GM21515 (cell line): ENCODE data around the gene SMURF1.
"Not testable (repeated sequence)": the region's sequence is repeated elsewhere in the genome, so short reads cannot be mapped to it uniquely, and the experiment has no call there.

Experiments used
- ATAC-seq: cut with Tn5 transposase; IDR thresholded peaks from one replicate; pipeline ENCODE4 v1.9.1; 2021; ENCODE audit not compliant: unreplicated experiment

Gene SMURF1

GRCh38 chr7:99122762-99123161, 21.1 kb downstream of the SMURF1 start:
- no peak for ATAC-seq

- no peak for ATAC-seq
Observed at GRCh38 chr7:99121496-99122021, 22.3 kb downstream of the SMURF1 start.

GRCh38 chr7:99120916-99121315, 23.0 kb downstream of the SMURF1 start:
- ATAC-seq, result no peak

GRCh38 chr7:99120501-99120900, 23.4 kb downstream of the SMURF1 start:
- ATAC-seq, result no peak

- no peak for ATAC-seq
Observed at GRCh38 chr7:99118077-99118476, 25.8 kb downstream of the SMURF1 start.

GRCh38 chr7:99116144-99116543, 27.8 kb downstream of the SMURF1 start:
- no peak for ATAC-seq

- ATAC-seq, result no peak
Observed at GRCh38 chr7:99115379-99115778, 28.5 kb downstream of the SMURF1 start.

GRCh38 chr7:99112979-99113378, 30.9 kb downstream of the SMURF1 start:
- ATAC-seq, result no peak

GRCh38 chr7:99112097-99112496, 31.8 kb downstream of the SMURF1 start:
- ATAC-seq, result peak; percentile 87

- ATAC-seq, result peak; percentile 30
Observed at GRCh38 chr7:99111591-99111990, 32.3 kb downstream of the SMURF1 start.

GRCh38 chr7:99109108-99110051, 34.5 kb downstream of the SMURF1 start:
- ATAC-seq, result no peak

GRCh38 chr7:99108613-99109012, 35.3 kb downstream of the SMURF1 start:
- no peak for ATAC-seq

- ATAC-seq, result no peak
Observed at GRCh38 chr7:99106821-99107241, 37.1 kb downstream of the SMURF1 start.

- no peak for ATAC-seq
Observed at GRCh38 chr7:99106411-99106810, 37.5 kb downstream of the SMURF1 start.

GRCh38 chr7:99105756-99106155, 38.2 kb downstream of the SMURF1 start:
- no peak for ATAC-seq

- no peak for ATAC-seq
Observed at GRCh38 chr7:99104631-99105030, 39.3 kb downstream of the SMURF1 start.

- not testable (repeated sequence) for ATAC-seq
Observed at GRCh38 chr7:99103836-99104235, 40.1 kb downstream of the SMURF1 start.

GRCh38 chr7:99102809-99103690, 40.9 kb downstream of the SMURF1 start:
- no peak for ATAC-seq

GRCh38 chr7:99102361-99102760, 41.5 kb downstream of the SMURF1 start:
- no peak for ATAC-seq

- ATAC-seq, result not testable (repeated sequence)
Observed at GRCh38 chr7:99101516-99101915, 42.4 kb downstream of the SMURF1 start.

- ATAC-seq, result no peak
Observed at GRCh38 chr7:99099499-99100077, 44.3 kb downstream of the SMURF1 start.
